HPDE6-E6E7 (cell line): ENCODE results near the gene CFAP77.
"Not testable (repeated sequence)": the region's sequence is repeated elsewhere in the genome, so short reads cannot be mapped to it uniquely, and the experiment has no call there.

Experiments
- DNase-seq: peaks from one replicate; pipeline ENCODE4 v3.0.0; 2011; ENCODE audit warnings: missing footprints; ENCODE audit errors: extremely low spot score

Gene CFAP77

GRCh38 chr9:132409828-132410528 lies at the start of gene CFAP77:
Gene CFAP77, plus strand, starts transcription at chr9:132410211. Its CDS starts 61 bp downstream, at chr9:132410272.
- peak; percentile 56 for DNase-seq

- DNase-seq, result no peak
Observed at GRCh38 chr9:132364068-132364467, 45.9 kb upstream of the CFAP77 start.

GRCh38 chr9:132365986-132366385 lies 44.0 kb upstream of the CFAP77 start:
- no peak for DNase-seq

- no peak for DNase-seq
Observed at GRCh38 chr9:132366481-132366880, 43.5 kb upstream of the CFAP77 start.

- no peak for DNase-seq
Observed at GRCh38 chr9:132367613-132368313, 42.2 kb upstream of the CFAP77 start.

- DNase-seq, result no peak
Observed at GRCh38 chr9:132369421-132369820, 40.6 kb upstream of the CFAP77 start.

GRCh38 chr9:132370592-132370991 lies 39.4 kb upstream of the CFAP77 start:
- no peak for DNase-seq

- DNase-seq, result no peak
Observed at GRCh38 chr9:132372177-132373095, 37.6 kb upstream of the CFAP77 start.

- DNase-seq, result not testable (repeated sequence)
Observed at GRCh38 chr9:132377769-132378168, 32.2 kb upstream of the CFAP77 start.

- not testable (repeated sequence) for DNase-seq
Observed at GRCh38 chr9:132378416-132378815, 31.6 kb upstream of the CFAP77 start.

GRCh38 chr9:132381966-132382541 lies 28.0 kb upstream of the CFAP77 start:
- no peak for DNase-seq

- no peak for DNase-seq
Observed at GRCh38 chr9:132383462-132383883, 26.5 kb upstream of the CFAP77 start.

- DNase-seq, result no peak
Observed at GRCh38 chr9:132384376-132384775, 25.6 kb upstream of the CFAP77 start.

- DNase-seq, result no peak
Observed at GRCh38 chr9:132387133-132387532, 22.9 kb upstream of the CFAP77 start.

GRCh38 chr9:132390966-132391365 lies 19.0 kb upstream of the CFAP77 start:
- no peak for DNase-seq

GRCh38 chr9:132391449-132391848 lies 18.6 kb upstream of the CFAP77 start:
- DNase-seq, result no peak

GRCh38 chr9:132395560-132395959 lies 14.5 kb upstream of the CFAP77 start:
- DNase-seq, result no peak

GRCh38 chr9:132401824-132402223 lies 8.2 kb upstream of the CFAP77 start:
- DNase-seq, result no peak

- DNase-seq, result no peak
Observed at GRCh38 chr9:132404228-132404881, 5.7 kb upstream of the CFAP77 start.

- peak; percentile 92 for DNase-seq
Observed at GRCh38 chr9:132406554-132407122, 3.4 kb upstream of the CFAP77 start, which contains the start of gene TTF1. Gene TTF1, minus strand, starts transcription at chr9:132406840. Its CDS starts 4,019 bp downstream, at chr9:132402821.

- no peak for DNase-seq
Observed at GRCh38 chr9:132407196-132407595, 2.8 kb upstream of the CFAP77 start.
